Activated B cell treated with CpG ODN at 0.5 μM for 24 hours (primary cell): Measurements from ENCODE around the gene HMOX1. TPM values are rescaled to one million over a fixed set of nuclear protein-coding genes. Genes with fewer than 3 reads are reported as not detected.
A peak's percentile ranks its signal among the peaks of the same experiment; 100 is the strongest.

ENCODE experiments used
- ATAC-seq: fragments of 200-7000 bp; cut with Tn5 transposase; one replicate; pipeline ENCODE4 v1.10.0; 2021; ENCODE audit warnings: low read depth, mild to moderate bottlenecking, moderate library complexity
- CTCF ChIA-PET: fragments of 350-600 bp; sonication (Branson Sonifier 250); formaldehyde crosslinking; loops from one replicate; lab custom pipeline; 2021; ENCODE audit warnings: antibody characterized with exemption; lab: Charles Lee
- POLR2A ChIA-PET: fragments of 350-600 bp; sonication (Branson Sonifier 250); formaldehyde crosslinking; loops from one replicate; lab custom pipeline; 2021; ENCODE audit warnings: antibody characterized with exemption; lab: Charles Lee
- DNase-seq: peaks from one replicate; pipeline ENCODE4 v3.0.0; 2022
- H3K27ac Mint-ChIP-seq: one replicate; pipeline ENCODE4 v1.8.0; 2020; ENCODE audit warnings: mixed read lengths
- H3K27me3 Mint-ChIP-seq: one replicate; pipeline ENCODE4 v1.8.0; 2021; ENCODE audit warnings: mixed read lengths
- H3K36me3 Mint-ChIP-seq: one replicate; pipeline ENCODE4 v1.8.0; 2021; ENCODE audit warnings: low read depth, mixed read lengths
- H3K4me1 Mint-ChIP-seq: one replicate; pipeline ENCODE4 v1.8.0; 2021; ENCODE audit warnings: mixed read lengths
- H3K4me3 Mint-ChIP-seq: one replicate; pipeline ENCODE4 v1.8.0; 2020; ENCODE audit warnings: mild to moderate bottlenecking, mixed read lengths
- H3K9me3 Mint-ChIP-seq: one replicate; pipeline ENCODE4 v1.8.0; 2020; ENCODE audit warnings: mixed read lengths
- intact Hi-C: fragments of 100-400 bp; cut with micrococcal nuclease; formaldehyde crosslinking; loops from one replicate; pipeline ENCODE4 v1.15.1; 2024
- total RNA-seq: library from RNA; stranded (reverse); gene quantifications from 2 replicates; pipeline ENCODE4 v1.2.3, GENCODE V29; 2022
- TF ChIP-seq, protein P1 (sequence below): fragments of 200-600 bp; IDR thresholded peaks from one replicate; pipeline ENCODE4 v1.8.0; 2022; ENCODE audit warnings: antibody characterized with exemption, mild to moderate bottlenecking

Gene HMOX1
- total RNA-seq, 1 donor from 2014 or later, result 13.3 TPM

DNA sequence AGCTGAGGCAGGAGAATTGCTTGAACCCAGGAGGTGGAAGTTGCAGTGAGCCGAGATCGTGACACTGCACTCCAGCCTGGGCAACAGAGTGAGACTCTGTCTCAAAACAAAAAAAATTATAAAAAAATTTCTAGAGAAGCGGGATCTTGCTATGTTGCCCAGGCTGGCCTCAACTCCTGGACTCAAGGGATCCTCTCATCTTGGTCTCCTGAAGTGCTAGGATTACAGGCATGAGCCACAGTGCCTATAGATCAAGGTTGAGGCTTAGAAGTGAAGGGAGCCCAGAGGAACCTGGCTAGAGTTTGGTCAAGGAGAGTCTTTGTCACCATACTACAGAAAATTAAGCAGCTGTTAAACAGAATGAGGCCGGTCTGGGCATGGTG lies 17.7 kb downstream of the HMOX1 start:
- ATAC-seq, result no peak
- Mint-ChIP-seq H3K36me3 (peaks cover 36% of the 10 kb centered on the region), H3K27me3 (no peaks in the 10 kb centered on the region), H3K27ac (peak overlapping the region; percentile 99), H3K4me3 (peak overlapping the region; percentile 99), H3K9me3 (no peaks in the 10 kb centered on the region), H3K4me1 (peaks cover 66% of the 10 kb centered on the region)
- no peak for DNase-seq
- TF ChIP-seq, protein P1, sequence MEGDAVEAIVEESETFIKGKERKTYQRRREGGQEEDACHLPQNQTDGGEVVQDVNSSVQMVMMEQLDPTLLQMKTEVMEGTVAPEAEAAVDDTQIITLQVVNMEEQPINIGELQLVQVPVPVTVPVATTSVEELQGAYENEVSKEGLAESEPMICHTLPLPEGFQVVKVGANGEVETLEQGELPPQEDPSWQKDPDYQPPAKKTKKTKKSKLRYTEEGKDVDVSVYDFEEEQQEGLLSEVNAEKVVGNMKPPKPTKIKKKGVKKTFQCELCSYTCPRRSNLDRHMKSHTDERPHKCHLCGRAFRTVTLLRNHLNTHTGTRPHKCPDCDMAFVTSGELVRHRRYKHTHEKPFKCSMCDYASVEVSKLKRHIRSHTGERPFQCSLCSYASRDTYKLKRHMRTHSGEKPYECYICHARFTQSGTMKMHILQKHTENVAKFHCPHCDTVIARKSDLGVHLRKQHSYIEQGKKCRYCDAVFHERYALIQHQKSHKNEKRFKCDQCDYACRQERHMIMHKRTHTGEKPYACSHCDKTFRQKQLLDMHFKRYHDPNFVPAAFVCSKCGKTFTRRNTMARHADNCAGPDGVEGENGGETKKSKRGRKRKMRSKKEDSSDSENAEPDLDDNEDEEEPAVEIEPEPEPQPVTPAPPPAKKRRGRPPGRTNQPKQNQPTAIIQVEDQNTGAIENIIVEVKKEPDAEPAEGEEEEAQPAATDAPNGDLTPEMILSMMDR, result no peak
- intact Hi-C loops, result no loop called here
- ChIA-PET POLR2A (interaction anchor here (0.8 to 4.3 kb wide), 7 partner anchors 12 to 48 kb away, joined by 3 to 43 read pairs (median 11); no protein-coding TSS in a partner anchor), CTCF (interaction anchor here (1.2 to 3.4 kb wide), 2 partner anchors 12 to 47 kb away, joined by 4 to 12 read pairs; no protein-coding TSS in a partner anchor)

DNA sequence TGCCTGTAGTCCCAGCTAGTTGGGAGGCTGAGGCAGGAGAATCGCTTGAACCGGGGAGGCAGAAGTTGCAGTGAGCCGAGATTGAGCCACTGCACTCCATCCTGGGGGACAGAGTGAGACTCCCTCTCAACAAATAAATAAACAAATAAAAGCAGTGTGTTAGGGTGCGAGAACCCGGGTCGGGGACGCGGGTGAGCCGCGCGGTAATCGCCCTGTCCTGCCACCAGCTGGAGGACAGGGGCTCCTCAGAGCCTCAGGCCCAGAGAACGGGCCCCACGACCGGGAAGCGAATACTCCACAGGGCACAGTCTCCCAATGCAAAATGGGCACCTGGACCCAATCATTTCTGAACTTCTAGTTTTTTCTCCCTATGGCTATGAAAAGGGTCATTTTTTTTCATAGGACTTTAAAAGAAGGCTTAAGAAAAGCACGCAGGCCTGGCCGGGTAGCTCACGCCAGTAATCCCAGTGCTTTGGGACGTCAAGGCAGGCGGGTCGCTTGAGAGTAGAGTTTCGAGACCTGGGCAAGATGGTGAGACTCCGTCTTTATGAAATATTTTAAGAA lies 18.3 kb downstream of the HMOX1 start:
- H3K36me3 Mint-ChIP-seq, result peaks cover 41% of the 10 kb centered on the region
- CTCF ChIA-PET, result interaction anchor here (1.0 to 3.4 kb wide), 4 partner anchors 11 to 48 kb away, joined by 3 to 12 read pairs (median 4); no protein-coding TSS in a partner anchor
- no peaks in the 10 kb centered on the region for H3K27me3 Mint-ChIP-seq
- peaks cover 60% of the 10 kb centered on the region for H3K4me1 Mint-ChIP-seq
- DNase-seq (peak; percentile 31), ATAC-seq (no peak)
- intact Hi-C loops, result loop anchor here (1.0 kb wide), 3 partner anchors 11 to 47 kb away; partner anchors contain the start of gene HMOX1
- peak overlapping the region; percentile 99 for H3K27ac Mint-ChIP-seq
- POLR2A ChIA-PET, result interaction anchor here (0.8 to 4.3 kb wide), 6 partner anchors 11 to 48 kb away, joined by 3 to 43 read pairs (median 10); partner anchors contain the start of gene HMOX1
- peak overlapping the region; percentile 99 for H3K4me3 Mint-ChIP-seq
- TF ChIP-seq, protein P1, result no peak
- H3K9me3 Mint-ChIP-seq, result no peaks in the 10 kb centered on the region

DNA sequence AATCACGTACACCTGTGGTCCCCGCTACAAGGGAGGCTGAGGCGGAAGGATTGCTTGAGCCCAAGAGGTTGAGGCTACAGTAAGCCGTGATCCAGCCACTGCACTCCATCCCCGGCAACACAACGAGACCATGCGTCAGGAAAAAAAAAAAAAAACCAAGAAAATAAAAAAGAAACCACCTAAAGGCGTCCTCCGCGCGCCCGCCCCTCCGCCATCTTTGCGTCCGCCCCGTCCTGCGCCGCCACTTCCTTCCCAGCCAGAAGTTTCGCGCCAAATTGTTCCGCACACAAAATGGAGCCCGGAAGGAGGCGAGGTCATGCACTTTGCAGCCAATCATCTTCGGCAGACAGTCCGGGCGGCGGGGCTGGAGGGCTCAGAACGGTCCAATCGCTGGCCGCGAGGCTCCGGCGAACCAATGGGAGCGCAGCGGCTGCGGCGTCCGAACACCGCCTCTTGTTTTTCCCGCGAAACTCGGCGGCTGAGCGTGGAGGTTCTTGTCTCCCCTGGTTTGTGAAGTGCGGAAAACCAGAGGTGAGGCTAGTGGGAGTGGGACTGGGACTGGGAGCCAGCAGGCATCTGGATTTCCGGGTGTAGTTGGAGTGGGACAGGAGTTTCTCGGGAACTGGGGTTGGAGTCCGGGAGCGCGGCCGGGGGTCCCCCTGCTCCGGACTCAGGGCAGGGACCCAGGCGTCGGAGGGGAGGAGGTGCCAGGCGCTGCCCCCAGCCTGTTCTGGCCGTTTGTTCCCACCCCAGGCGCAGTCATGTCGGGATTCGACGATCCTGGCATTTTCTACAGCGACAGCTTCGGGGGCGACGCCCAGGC lies 19.0 kb downstream of the HMOX1 start, which contains the start of gene MCM5:
Gene MCM5 (plus strand): TSS at position 463 of the 823 bp plus-strand sequence. CDS start 299 bp downstream, at position 762.
- no peaks in the 10 kb centered on the region for H3K27me3 Mint-ChIP-seq
- peak within 1 kb of the TSS; percentile 99 for H3K4me3 Mint-ChIP-seq
- TF ChIP-seq, protein P1, result no peak
- peaks cover 56% of the 10 kb centered on the region for H3K4me1 Mint-ChIP-seq
- DNase-seq, result peak; percentile 87
- H3K27ac Mint-ChIP-seq, result peak within 1 kb of the TSS; percentile 99
- ChIA-PET POLR2A (interaction anchor here (1.3 to 4.3 kb wide), 5 partner anchors 11 to 49 kb away, joined by 4 to 43 read pairs (median 11); partner anchors contain the start of gene HMOX1), CTCF (interaction anchor here (1.0 to 3.4 kb wide), 3 partner anchors 10 to 47 kb away, joined by 3 to 12 read pairs (median 3); no protein-coding TSS in a partner anchor)
- peaks cover 48% of the 10 kb centered on the region for H3K36me3 Mint-ChIP-seq
- intact Hi-C loops, result loop anchor here (1.0 kb wide), 4 partner anchors 10 to 48 kb away; partner anchors contain the start of gene HMOX1
- H3K9me3 Mint-ChIP-seq, result no peaks in the 10 kb centered on the region
- ATAC-seq, result peak; percentile 96

DNA sequence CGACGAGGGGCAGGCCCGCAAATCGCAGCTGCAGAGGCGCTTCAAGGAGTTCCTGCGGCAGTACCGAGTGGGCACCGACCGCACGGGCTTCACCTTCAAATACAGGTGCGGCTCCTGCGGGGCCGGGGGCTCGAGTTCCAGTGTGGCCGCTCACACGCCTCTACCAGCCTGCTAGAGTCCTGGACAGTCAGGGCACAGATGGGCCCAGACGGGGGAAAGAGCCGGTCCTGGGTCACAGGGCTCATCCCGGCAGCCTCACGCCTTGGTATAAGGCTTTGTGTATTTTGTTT lies 19.6 kb downstream of the HMOX1 start:
- peaks cover 55% of the 10 kb centered on the region for H3K4me1 Mint-ChIP-seq
- H3K9me3 Mint-ChIP-seq, result no peaks in the 10 kb centered on the region
- intact Hi-C loops, result loop anchor here (1.0 kb wide), 1 partner anchor 23 kb away; no protein-coding TSS in a partner anchor
- DNase-seq (peak; percentile 32), ATAC-seq (peak; percentile 17)
- no peaks in the 10 kb centered on the region for H3K27me3 Mint-ChIP-seq
- peak overlapping the region; percentile 99 for H3K4me3 Mint-ChIP-seq
- TF ChIP-seq, protein P1, result no peak
- H3K27ac Mint-ChIP-seq, result peak overlapping the region; percentile 59
- peaks cover 54% of the 10 kb centered on the region for H3K36me3 Mint-ChIP-seq
- ChIA-PET POLR2A (interaction anchor here (2.0 to 4.3 kb wide), 4 partner anchors 10 to 50 kb away, joined by 10 to 43 read pairs (median 14); no protein-coding TSS in a partner anchor), CTCF (interaction anchor here (1.5 to 3.4 kb wide), 2 partner anchors 10 to 20 kb away, joined by 3 to 12 read pairs; no protein-coding TSS in a partner anchor)
